ENCODE results near the gene MCC.

The MCC gene

DNA sequence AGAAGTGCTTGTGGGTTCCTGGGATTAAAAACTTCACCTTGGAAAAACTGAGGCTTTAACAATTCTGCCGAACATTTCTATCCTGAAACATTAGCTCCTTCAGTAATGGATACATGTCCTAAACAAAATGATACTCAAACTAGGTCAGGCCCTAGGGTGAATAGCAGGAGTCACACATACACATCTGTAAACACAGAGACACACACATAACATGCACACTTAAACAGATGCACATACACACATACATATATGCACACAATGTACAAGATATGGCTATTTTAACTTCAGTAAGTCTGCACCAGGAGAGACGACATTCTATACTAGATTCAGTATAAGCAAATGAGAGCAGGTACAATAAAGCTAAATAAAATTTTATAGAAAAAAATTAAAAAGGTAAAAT, 387.3 kb downstream of the MCC start:
- H3K4me3 ChIP-seq (ENCODE audit: low read depth, low read length): no peak overlapping the region
- DNase-seq (ENCODE audit: low read depth): no peak
- TF ChIP-seq, protein P1, sequence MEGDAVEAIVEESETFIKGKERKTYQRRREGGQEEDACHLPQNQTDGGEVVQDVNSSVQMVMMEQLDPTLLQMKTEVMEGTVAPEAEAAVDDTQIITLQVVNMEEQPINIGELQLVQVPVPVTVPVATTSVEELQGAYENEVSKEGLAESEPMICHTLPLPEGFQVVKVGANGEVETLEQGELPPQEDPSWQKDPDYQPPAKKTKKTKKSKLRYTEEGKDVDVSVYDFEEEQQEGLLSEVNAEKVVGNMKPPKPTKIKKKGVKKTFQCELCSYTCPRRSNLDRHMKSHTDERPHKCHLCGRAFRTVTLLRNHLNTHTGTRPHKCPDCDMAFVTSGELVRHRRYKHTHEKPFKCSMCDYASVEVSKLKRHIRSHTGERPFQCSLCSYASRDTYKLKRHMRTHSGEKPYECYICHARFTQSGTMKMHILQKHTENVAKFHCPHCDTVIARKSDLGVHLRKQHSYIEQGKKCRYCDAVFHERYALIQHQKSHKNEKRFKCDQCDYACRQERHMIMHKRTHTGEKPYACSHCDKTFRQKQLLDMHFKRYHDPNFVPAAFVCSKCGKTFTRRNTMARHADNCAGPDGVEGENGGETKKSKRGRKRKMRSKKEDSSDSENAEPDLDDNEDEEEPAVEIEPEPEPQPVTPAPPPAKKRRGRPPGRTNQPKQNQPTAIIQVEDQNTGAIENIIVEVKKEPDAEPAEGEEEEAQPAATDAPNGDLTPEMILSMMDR (IDR thresholded peaks at IDR 0.05; ENCODE audit: control insufficient read depth, extremely low read depth, insufficient read depth): no peak

DNA sequence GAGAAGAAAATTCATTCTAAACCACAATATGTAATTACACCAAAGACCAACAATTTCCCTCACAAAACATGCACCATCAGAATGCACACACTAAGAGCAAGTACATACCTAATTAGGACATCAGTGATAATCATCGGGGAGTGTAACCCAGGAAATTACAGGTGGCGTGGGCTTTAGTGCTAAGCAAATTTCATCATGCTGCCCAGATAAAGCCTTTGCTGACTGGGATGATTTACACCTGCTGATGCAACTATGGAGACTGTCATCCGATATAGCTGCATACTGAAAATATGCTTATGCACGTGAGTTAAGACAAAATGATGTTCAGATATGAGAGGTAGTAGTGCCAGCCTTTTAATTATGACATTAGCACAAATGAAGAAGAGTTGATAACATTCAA, 388.4 kb downstream of the MCC start:
- TF ChIP-seq, protein P1 (IDR thresholded peaks at IDR 0.05; ENCODE audit: control insufficient read depth, extremely low read depth, insufficient read depth): no peak
- H3K4me3 ChIP-seq (ENCODE audit: low read depth, low read length): no peak overlapping the region
- DNase-seq (ENCODE audit: low read depth): no peak

DNA sequence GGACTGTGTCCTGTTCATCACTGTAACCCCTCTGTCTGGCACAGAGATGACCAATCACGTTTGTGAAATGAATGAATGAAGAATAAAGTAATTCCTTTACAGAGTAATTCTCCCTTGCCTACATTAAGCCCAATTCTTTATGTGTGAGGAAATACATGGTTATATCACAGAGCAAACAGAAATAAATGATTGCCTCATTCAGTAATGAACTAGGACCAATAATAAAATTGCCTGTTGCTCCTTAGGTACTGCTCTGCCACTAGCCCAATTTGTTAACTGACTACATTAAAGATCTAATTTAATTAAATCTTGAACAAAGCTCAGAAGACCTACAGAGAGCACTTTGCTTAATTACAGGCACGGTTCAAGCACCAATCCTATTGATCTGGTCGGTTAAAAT, 389.9 kb downstream of the MCC start:
- no peak overlapping the region for H3K4me3 ChIP-seq (ENCODE audit: low read depth, low read length)
- no peak for DNase-seq (ENCODE audit: low read depth)
- TF ChIP-seq, protein P1 (IDR thresholded peaks at IDR 0.05; ENCODE audit: control insufficient read depth, extremely low read depth, insufficient read depth): no peak

DNA sequence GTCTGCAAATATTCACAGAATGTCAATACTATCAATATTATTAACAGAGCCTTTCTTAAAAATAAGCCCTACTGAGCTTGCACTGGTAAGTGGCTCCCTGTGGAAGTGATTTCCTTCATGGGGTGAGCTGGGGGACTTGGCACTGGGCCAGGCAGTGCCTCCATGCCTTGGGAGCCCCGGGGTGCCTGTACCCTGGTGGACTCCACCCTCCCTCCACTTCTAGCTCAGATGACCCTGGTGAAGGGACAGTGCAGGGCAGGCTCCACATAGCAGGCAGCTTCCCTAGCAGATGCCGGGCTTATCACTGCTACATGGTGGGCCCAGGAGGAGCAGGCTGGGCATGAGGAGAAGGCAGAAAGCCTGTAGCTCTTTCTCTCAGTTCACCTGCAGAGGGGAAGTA, 392.4 kb downstream of the MCC start:
- TF ChIP-seq, protein P1 (IDR thresholded peaks at IDR 0.05; ENCODE audit: control insufficient read depth, extremely low read depth, insufficient read depth): no peak
- DNase-seq (ENCODE audit: low read depth): no peak
- no peak overlapping the region for H3K4me3 ChIP-seq (ENCODE audit: low read depth, low read length)

DNA sequence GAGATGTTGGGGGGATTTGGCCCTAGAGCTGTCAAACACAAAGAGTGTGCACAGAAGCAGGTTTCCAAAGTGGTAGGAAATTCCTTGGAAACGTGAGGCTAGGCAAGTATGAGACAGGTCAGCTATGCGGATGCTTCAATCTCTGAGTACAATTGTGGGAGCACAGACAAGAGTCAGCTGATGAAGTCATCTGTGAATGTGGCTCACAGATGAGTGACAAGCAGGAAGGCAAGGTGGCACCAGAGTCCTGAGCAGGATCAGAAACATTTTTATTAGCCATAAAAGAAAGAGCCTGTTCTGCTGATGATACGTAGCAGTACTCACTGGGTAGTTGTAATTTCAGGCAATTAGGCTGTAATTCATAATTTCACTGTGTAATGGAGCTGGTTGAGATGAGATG, 394.7 kb downstream of the MCC start:
- no peak for DNase-seq (ENCODE audit: low read depth)
- no peak overlapping the region for H3K4me3 ChIP-seq (ENCODE audit: low read depth, low read length)
- TF ChIP-seq, protein P1 (IDR thresholded peaks at IDR 0.05; ENCODE audit: control insufficient read depth, extremely low read depth, insufficient read depth): no peak

DNA sequence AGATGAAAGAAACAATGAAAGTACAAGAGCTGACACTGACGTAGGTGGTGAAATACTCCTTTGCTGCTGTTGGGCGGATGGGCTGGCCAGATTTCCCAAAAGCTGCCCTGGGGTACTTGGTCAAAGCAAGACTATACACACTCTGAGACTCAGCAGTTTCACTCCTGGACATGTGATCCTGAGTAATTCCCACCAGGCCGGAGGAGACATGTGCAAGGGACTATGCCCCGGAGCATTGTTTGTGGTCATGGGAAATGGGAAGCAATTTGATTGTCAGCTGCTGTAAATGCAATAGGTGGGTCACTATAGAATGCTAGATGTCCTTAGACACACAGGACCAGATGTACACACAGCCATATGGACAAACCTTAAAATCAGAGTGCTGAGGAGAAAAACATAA, 395.6 kb downstream of the MCC start:
- no peak for DNase-seq (ENCODE audit: low read depth)
- no peak overlapping the region for H3K4me3 ChIP-seq (ENCODE audit: low read depth, low read length)
- TF ChIP-seq, protein P1 (IDR thresholded peaks at IDR 0.05; ENCODE audit: control insufficient read depth, extremely low read depth, insufficient read depth): no peak

DNA sequence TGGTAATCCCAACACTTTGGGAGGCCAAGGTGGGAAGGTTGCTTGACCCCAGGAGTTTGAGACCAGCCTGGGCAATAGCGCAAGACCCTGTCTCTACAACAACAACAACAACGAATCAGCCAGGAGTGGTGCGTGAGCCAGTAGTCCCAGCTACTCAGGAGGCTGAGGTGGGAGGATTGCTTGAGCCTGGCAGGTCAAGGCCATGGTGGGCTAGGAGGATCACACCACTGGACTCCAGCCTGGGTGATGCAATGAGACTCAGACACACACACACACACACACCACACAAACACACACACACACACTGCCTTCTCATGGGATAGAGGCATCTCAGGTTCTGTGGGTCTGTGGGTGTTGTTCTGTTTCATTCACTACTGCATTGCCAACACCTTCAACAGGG, 396.6 kb downstream of the MCC start:
- DNase-seq (ENCODE audit: low read depth): no peak
- H3K4me3 ChIP-seq (ENCODE audit: low read depth, low read length): no peak overlapping the region
- TF ChIP-seq, protein P1 (IDR thresholded peaks at IDR 0.05; ENCODE audit: control insufficient read depth, extremely low read depth, insufficient read depth): no peak
